NCI-H1417 treated with DMSO at 0.1 percent for 48 hours (cell line): ENCODE data around the gene DCUN1D5.
"Not testable (repeated sequence)": the region's sequence is repeated elsewhere in the genome, so short reads cannot be mapped to it uniquely, and the experiment has no call there.

Source experiments
- DNase-seq: peaks from one replicate; lab custom pipeline; 2025; lab: John Stamatoyannopoulos, UW

The DCUN1D5 gene

GRCh38 chr11:103055221-103055890, 36.6 kb downstream of the DCUN1D5 start:
- peak; percentile 54 for DNase-seq

GRCh38 chr11:103053997-103054396, 38.0 kb downstream of the DCUN1D5 start:
- DNase-seq, result no peak

GRCh38 chr11:103051981-103052380, 40.0 kb downstream of the DCUN1D5 start:
- DNase-seq, result no peak

- no peak for DNase-seq
These were observed 40.7 kb downstream of the DCUN1D5 start for GRCh38 chr11:103051151-103051801.

GRCh38 chr11:103050351-103050750, 41.6 kb downstream of the DCUN1D5 start:
- no peak for DNase-seq

GRCh38 chr11:103047837-103048236, 44.1 kb downstream of the DCUN1D5 start:
- no peak for DNase-seq

- no peak for DNase-seq
These were observed 47.9 kb downstream of the DCUN1D5 start for GRCh38 chr11:103043826-103044678.

GRCh38 chr11:103042161-103042560, 49.8 kb downstream of the DCUN1D5 start:
- DNase-seq, result no peak

GRCh38 chr11:103035791-103036434, 56.0 kb downstream of the DCUN1D5 start:
- peak; percentile 15 for DNase-seq

- DNase-seq, result no peak
These were observed 56.7 kb downstream of the DCUN1D5 start for GRCh38 chr11:103035216-103035615.

- no peak for DNase-seq
These were observed 60.1 kb downstream of the DCUN1D5 start for GRCh38 chr11:103031834-103032233.

GRCh38 chr11:103029401-103029800, 62.6 kb downstream of the DCUN1D5 start:
- DNase-seq, result no peak

GRCh38 chr11:103028304-103029020, 63.5 kb downstream of the DCUN1D5 start:
- not testable (repeated sequence) for DNase-seq

- DNase-seq, result no peak
These were observed 67.9 kb downstream of the DCUN1D5 start for GRCh38 chr11:103024086-103024485.

- no peak for DNase-seq
These were observed 75.9 kb downstream of the DCUN1D5 start for GRCh38 chr11:103016031-103016430.

- no peak for DNase-seq
These were observed 78.5 kb downstream of the DCUN1D5 start for GRCh38 chr11:103013421-103013820.
